Epithelial cell of proximal tubule (primary cell): ENCODE results near the gene SSH2. TPM values are rescaled to one million over a fixed set of nuclear protein-coding genes. Genes with fewer than 3 reads are reported as not detected.
"Not testable (repeated sequence)": the region's sequence is repeated elsewhere in the genome, so short reads cannot be mapped to it uniquely, and the experiment has no call there.

ENCODE experiments used
- DNase-seq: peaks from one replicate; pipeline ENCODE4 v3.0.0-alpha.2; 2011; ENCODE audit warnings: low read depth
- H3K4me3 ChIP-seq: 2 replicates; pipeline ENCODE4 v1.5.1; 2011; ENCODE audit warnings: low read depth, mild to moderate bottlenecking, low read length
- total RNA-seq: library from RNA; depleted of rRNA; stranded (reverse); fragments of >200 nt; gene quantifications from 2 replicates; pipeline ENCODE4 v1.2.3, GENCODE V29; 2015
- TF ChIP-seq, protein P1 (sequence below): conservative IDR thresholded peaks from 2 replicates; pipeline ENCODE4 v1.5.1; 2012; ENCODE audit warnings: low read depth, mild to moderate bottlenecking, low read length

Gene SSH2
- total RNA-seq, 1 donor from 2014 or later = 15.2 TPM

GRCh38 chr17:29873476-29873875, 56.6 kb downstream of the SSH2 start:
- no peak overlapping the region for H3K4me3 ChIP-seq
- TF ChIP-seq, protein P1, sequence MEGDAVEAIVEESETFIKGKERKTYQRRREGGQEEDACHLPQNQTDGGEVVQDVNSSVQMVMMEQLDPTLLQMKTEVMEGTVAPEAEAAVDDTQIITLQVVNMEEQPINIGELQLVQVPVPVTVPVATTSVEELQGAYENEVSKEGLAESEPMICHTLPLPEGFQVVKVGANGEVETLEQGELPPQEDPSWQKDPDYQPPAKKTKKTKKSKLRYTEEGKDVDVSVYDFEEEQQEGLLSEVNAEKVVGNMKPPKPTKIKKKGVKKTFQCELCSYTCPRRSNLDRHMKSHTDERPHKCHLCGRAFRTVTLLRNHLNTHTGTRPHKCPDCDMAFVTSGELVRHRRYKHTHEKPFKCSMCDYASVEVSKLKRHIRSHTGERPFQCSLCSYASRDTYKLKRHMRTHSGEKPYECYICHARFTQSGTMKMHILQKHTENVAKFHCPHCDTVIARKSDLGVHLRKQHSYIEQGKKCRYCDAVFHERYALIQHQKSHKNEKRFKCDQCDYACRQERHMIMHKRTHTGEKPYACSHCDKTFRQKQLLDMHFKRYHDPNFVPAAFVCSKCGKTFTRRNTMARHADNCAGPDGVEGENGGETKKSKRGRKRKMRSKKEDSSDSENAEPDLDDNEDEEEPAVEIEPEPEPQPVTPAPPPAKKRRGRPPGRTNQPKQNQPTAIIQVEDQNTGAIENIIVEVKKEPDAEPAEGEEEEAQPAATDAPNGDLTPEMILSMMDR = no peak
- DNase-seq = no peak

DNA sequence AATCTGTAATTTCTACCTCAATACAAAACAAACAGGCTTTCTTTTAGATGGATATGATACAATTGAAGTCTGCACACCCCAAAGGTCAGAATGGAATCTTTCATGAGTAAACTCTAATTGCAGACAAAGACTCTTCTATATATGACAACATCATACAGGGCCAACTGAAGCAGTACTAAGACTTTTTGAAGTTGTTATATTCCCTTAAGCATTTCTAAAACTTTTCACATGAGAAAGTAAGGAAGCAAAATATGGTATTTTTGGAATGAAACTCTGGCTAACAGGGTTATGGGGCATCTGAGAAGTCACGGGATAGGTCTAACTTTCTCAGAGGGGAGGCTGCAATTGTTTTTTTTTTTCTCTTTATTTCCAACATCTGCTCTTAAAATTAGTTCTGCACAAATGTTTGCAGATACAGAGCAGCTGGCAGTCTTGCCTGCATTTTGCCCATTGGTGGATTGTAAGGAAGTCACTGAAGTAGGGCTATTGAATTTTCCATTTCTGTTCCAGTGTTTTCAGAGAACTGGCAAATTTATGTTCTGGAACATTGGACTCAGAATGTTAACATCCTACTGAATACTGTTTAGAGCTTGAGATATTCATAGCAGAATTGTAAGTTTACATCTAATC, 59.1 kb downstream of the SSH2 start:
- no peak overlapping the region for H3K4me3 ChIP-seq
- TF ChIP-seq, protein P1 = no peak
- no peak for DNase-seq

- H3K4me3 ChIP-seq = no peak overlapping the region
- TF ChIP-seq, protein P1 = peak; percentile 34
- DNase-seq = no peak
Measured at GRCh38 chr17:29867643-29868181, 62.3 kb downstream of the SSH2 start.

DNA sequence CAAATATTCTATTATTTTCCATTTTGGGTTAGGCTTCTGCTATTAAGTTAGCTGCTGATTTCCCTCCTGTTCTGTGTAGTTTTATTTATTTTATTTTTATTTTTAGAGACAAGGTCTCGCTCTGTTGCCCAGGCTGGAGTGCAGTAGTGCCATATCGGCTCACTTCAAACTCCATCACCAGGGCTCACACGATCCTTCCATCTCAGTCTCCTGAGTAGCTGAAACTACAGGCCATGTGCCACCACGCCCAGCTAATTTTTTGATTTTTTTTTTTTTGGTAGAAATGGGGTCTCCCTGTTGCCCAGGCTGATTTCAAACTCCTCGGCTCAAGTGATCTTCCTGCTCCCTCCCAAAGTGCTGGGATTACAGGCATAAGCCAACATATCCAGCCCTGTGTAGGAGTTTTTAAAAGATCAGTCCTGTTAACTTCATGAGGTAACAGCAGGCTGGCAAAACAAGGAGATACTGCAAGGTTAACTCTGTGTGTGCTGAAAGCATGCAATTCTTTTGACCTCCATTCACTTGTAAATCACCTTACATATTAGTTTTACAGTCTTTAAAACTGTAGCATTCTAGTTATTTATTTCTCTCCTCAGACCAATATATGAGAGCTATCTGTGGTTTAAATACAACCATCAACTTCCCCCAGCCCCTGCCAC, 63.2 kb downstream of the SSH2 start:
- no peak for DNase-seq
- TF ChIP-seq, protein P1 = no peak
- H3K4me3 ChIP-seq = no peak overlapping the region

- H3K4me3 ChIP-seq = no peak overlapping the region
- DNase-seq = no peak
- TF ChIP-seq, protein P1 = no peak
Measured at GRCh38 chr17:29864615-29865014, 65.4 kb downstream of the SSH2 start.

DNA sequence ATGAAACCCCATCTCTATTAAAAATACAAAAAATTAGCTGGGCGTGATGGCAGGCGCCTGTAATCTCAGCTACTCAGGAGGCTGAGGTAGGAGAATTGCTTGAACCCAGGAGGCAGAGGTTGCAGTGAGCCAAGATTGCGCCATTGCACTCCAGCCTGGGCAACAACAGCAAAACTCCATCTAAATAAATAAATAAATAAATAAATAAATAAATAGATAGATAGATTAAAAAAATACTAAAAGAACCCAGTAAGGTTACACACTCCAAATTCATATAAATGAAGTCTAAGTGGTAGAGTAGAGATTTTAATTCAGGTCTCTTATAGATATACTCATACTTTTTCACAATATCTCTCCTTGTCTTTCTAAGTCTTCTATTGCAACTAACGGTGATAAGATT, 65.9 kb downstream of the SSH2 start:
- not testable (repeated sequence) for H3K4me3 ChIP-seq, DNase-seq

DNA sequence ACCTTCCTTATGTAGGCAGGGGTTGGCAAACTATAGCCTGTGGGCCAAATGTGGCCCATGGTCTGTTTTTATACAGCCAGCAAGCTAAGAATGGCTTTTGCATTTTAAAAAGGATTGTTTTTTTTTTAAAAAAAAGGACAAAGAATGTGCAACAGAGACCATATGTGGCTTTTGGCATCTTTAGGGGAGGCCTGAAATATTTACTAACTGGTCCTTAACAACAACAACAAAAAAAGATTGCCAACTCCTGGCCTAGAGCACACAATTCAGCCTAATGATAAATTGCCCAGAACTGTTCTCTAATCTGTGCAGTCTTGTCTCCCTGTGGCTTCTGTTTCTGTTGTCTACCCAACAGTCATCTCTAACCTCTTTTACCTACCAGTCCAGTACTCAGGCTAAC, 67.1 kb downstream of the SSH2 start:
- no peak for DNase-seq
- H3K4me3 ChIP-seq = no peak overlapping the region
- TF ChIP-seq, protein P1 = no peak
